HCT116 (cell line): ENCODE measurements around the gene CHRNE. TPM values are rescaled to one million over a fixed set of nuclear protein-coding genes. Genes with fewer than 3 reads are reported as not detected.

Experiments
- ATAC-seq: fragments of 200-7000 bp; cut with Tn5 transposase; 2 replicates; pipeline ENCODE4 v1.9.1; 2020; ENCODE audit warnings: mild to moderate bottlenecking, moderate library complexity
- BruUV-seq: library from RNA; stranded (reverse); fragments of 400-500 nt; replicated peaks from 2 replicates; lab custom pipeline; 2021; lab: Mats Ljungman, UMichigan
- CTCF ChIA-PET: fragments of 300-600 bp; sonication (Branson Sonifier 250); formaldehyde crosslinking; loops from one replicate; lab custom pipeline; 2021; ENCODE audit warnings: antibody characterized with exemption; lab: Charles Lee
- POLR2A ChIA-PET: fragments of 300-600, 350-600 bp; sonication (Branson Sonifier 250); formaldehyde crosslinking; loops from one replicate; lab custom pipeline; 2021; ENCODE audit warnings: antibody characterized with exemption; lab: Charles Lee
- RAD21 ChIA-PET, 2 experiments: fragments of 300-600 bp; sonication (Branson Sonifier 250); formaldehyde crosslinking; loops; one replicate each; lab custom pipeline; 2023; ENCODE audit warnings: low total read pairs in 2 of 2; ENCODE audit not compliant: uncharacterized antibody in 2 of 2, unreplicated experiment in 2 of 2, low non-redundant PET in 1 of 2; lab: Charles Lee
- DNase-seq: peaks from one replicate; pipeline ENCODE4 v3.0.0-alpha.2; 2010; ENCODE audit warnings: low read depth, low spot score
- H2AFZ ChIP-seq: fragments of 200-600 bp; shearing (Covaris generic), sonication (generic); 2 replicates; pipeline ENCODE4 v1.6.1; 2017; ENCODE audit warnings: low read depth, mixed run types, mixed read lengths, antibody characterized with exemption, low read length; ENCODE audit not compliant: poor library complexity, severe bottlenecking
- H3K27ac ChIP-seq: 2 replicates; pipeline ENCODE4 v1.5.1; 2012; ENCODE audit warnings: low read depth, low read length
- H3K27me3 ChIP-seq: fragments of 200-600 bp; sonication (generic); 2 replicates; pipeline ENCODE4 v1.6.1; 2016; ENCODE audit warnings: mixed run types, low read length, mixed read lengths; ENCODE audit not compliant: insufficient read depth
- H3K36me3 ChIP-seq, 2 experiments: fragments of 200-500 bp in 1 of 2; fragments of 200-600 bp in 1 of 2; sonication (Bioruptor generic) in 1 of 2; sonication (generic) in 1 of 2; 2 replicates each; pipeline versions ENCODE4 v1.5.1 to v1.6.1; 2014 to 2016; ENCODE audit warnings: low read length in 2 of 2, inconsistent platforms in 1 of 2, mixed read lengths in 1 of 2, mixed run types in 1 of 2; ENCODE audit not compliant: insufficient read depth in 2 of 2, control insufficient read depth in 1 of 2
- H3K4me1 ChIP-seq, 2 experiments: fragments of 200-600 bp in 1 of 2; sonication (generic) in 1 of 2; 2 replicates each; pipeline versions ENCODE4 v1.5.1 to v1.6.1; 2012 to 2017; ENCODE audit warnings: low read length in 2 of 2, inconsistent platforms in 1 of 2, mild to moderate bottlenecking in 1 of 2, mixed read lengths in 1 of 2, mixed run types in 1 of 2, moderate library complexity in 1 of 2; ENCODE audit not compliant: insufficient read depth in 2 of 2, control insufficient read depth in 1 of 2
- H3K4me2 ChIP-seq: fragments of 200-600 bp; sonication (generic); 2 replicates; pipeline ENCODE4 v1.6.1; 2017; ENCODE audit warnings: mixed run types, low read length, mixed read lengths
- H3K4me3 ChIP-seq, 2 experiments: fragments of 200-600 bp in 1 of 2; sonication (generic) in 1 of 2; replicated peaks in 1 of 2; 2 replicates each; pipeline ENCODE4 v1.5.1; 2011 to 2016; ENCODE audit warnings: low read length in 2 of 2, control low read depth in 1 of 2, low read depth in 1 of 2, mild to moderate bottlenecking in 1 of 2, mixed read lengths in 1 of 2, mixed run types in 1 of 2
- H3K79me2 ChIP-seq: fragments of 200-600 bp; sonication (generic); 2 replicates; pipeline ENCODE4 v1.6.1; 2017; ENCODE audit warnings: mild to moderate bottlenecking, mixed run types, low read length, moderate library complexity, mixed read lengths; ENCODE audit not compliant: insufficient read depth
- H3K9ac ChIP-seq: fragments of 200-600 bp; sonication (generic); 2 replicates; pipeline ENCODE4 v1.6.1; 2016; ENCODE audit warnings: low read length, mixed read lengths
- H3K9me2 ChIP-seq: fragments of 200-600 bp; sonication (generic), shearing (Covaris generic); 2 replicates; pipeline ENCODE4 v1.6.1; 2017; ENCODE audit warnings: mixed run types, mild to moderate bottlenecking, moderate library complexity; ENCODE audit not compliant: insufficient read depth
- H3K9me3 ChIP-seq, 2 experiments: fragments of 200-500 bp in 1 of 2; fragments of 200-600 bp in 1 of 2; sonication (Bioruptor generic) in 1 of 2; sonication (generic) in 1 of 2; 2 replicates each; pipeline ENCODE4 v1.6.1; 2014 to 2017; ENCODE audit warnings: low read length in 2 of 2, mixed read lengths in 2 of 2, inconsistent platforms in 1 of 2, low read depth in 1 of 2, mild to moderate bottlenecking in 1 of 2, mixed run types in 1 of 2, moderate library complexity in 1 of 2; ENCODE audit not compliant: control insufficient read depth in 1 of 2, insufficient read depth in 1 of 2
- H4K20me1 ChIP-seq: fragments of 200-600 bp; sonication (generic), shearing (Covaris generic); 2 replicates; pipeline ENCODE4 v1.6.1; 2017; ENCODE audit warnings: mixed run types, mild to moderate bottlenecking, moderate library complexity; ENCODE audit not compliant: insufficient read depth
- CBX3 ChIP-seq: IDR thresholded peaks from 2 replicates; pipeline ENCODE4 v1.6.1; 2012; ENCODE audit warnings: low read depth
- CEBPB ChIP-seq: IDR thresholded peaks from 2 replicates; pipeline ENCODE4 v1.6.1; 2012; ENCODE audit warnings: low read depth
- CTCF ChIP-seq, 3 experiments: fragments of 200-600 bp in 1 of 3; sonication (generic) in 1 of 3; IDR thresholded peaks in 2 of 3; conservative IDR thresholded peaks in 1 of 3; 2 replicates each; pipeline ENCODE4 v1.5.1; 2012 to 2017; ENCODE audit warnings: low read depth in 2 of 3, low read length in 2 of 3, antibody characterized with exemption in 1 of 3, borderline replicate concordance in 1 of 3, control low read depth in 1 of 3, mild to moderate bottlenecking in 1 of 3, mixed read lengths in 1 of 3, mixed run types in 1 of 3, moderate library complexity in 1 of 3; ENCODE audit not compliant: insufficient read depth in 1 of 3
- EGR1 ChIP-seq: IDR thresholded peaks from 2 replicates; pipeline ENCODE4 v1.6.1; 2012; ENCODE audit warnings: low read depth
- ELF1 ChIP-seq: IDR thresholded peaks from 2 replicates; pipeline ENCODE4 v1.6.1; 2012; ENCODE audit warnings: low read depth, borderline replicate concordance
- EZH2 ChIP-seq: fragments of 200-600 bp; sonication (generic); IDR thresholded peaks from 2 replicates; pipeline ENCODE4 v1.6.1; 2017; ENCODE audit warnings: antibody characterized with exemption, mixed run types
- EZH2phosphoT487 ChIP-seq: fragments of 200-600 bp; IDR thresholded peaks from 2 replicates; pipeline ENCODE4 v1.6.1; 2018; ENCODE audit warnings: antibody characterized with exemption, borderline replicate concordance
- FOSL1 ChIP-seq: IDR thresholded peaks from 2 replicates; pipeline ENCODE4 v1.6.1; 2012; ENCODE audit warnings: low read depth
- JUND ChIP-seq: IDR thresholded peaks from 2 replicates; pipeline ENCODE4 v1.6.1; 2012
- POLR2A ChIP-seq: IDR thresholded peaks from 2 replicates; pipeline ENCODE4 v1.7.0; 2011; ENCODE audit warnings: borderline replicate concordance; ENCODE audit not compliant: insufficient read depth, insufficient read length; ENCODE audit errors: extremely low read depth
- POLR2AphosphoS5 ChIP-seq: IDR thresholded peaks from 2 replicates; pipeline ENCODE4 v1.6.1; 2011; ENCODE audit warnings: mild to moderate bottlenecking, low read depth, low read length, moderate library complexity
- RAD21 ChIP-seq: IDR thresholded peaks from 2 replicates; pipeline ENCODE4 v1.6.1; 2012; ENCODE audit warnings: low read depth, mild to moderate bottlenecking
- REST ChIP-seq: IDR thresholded peaks from 2 replicates; pipeline ENCODE4 v1.6.1; 2012; ENCODE audit warnings: low read depth
- SRF ChIP-seq: IDR thresholded peaks from 2 replicates; pipeline ENCODE4 v1.6.1; 2012; ENCODE audit warnings: low read depth
- YY1 ChIP-seq: IDR thresholded peaks from 2 replicates; pipeline ENCODE4 v1.6.1; 2011; ENCODE audit warnings: low read length, low read depth, moderate library complexity, mild to moderate bottlenecking; ENCODE audit not compliant: insufficient replicate concordance; ENCODE audit errors: extremely low read depth
- ZFX ChIP-seq: fragments of 450-650 bp; IDR thresholded peaks from 2 replicates; pipeline ENCODE4 v1.6.1; 2017
- ZNF274 ChIP-seq: fragments of 200-500 bp; sonication (Bioruptor generic); IDR thresholded peaks from 2 replicates; pipeline ENCODE4 v1.6.1; 2014; ENCODE audit warnings: mild to moderate bottlenecking, low read depth, low read length, inconsistent platforms
- intact Hi-C: fragments of 100-400 bp; cut with micrococcal nuclease; formaldehyde crosslinking; loops from 2 replicates; pipeline ENCODE4 v1.10.0; 2022
- total RNA-seq: library from RNA; stranded (reverse); gene quantifications from one replicate; pipeline ENCODE4 v1.2.1, GENCODE V29; 2021; ENCODE audit not compliant: unreplicated experiment
- TF ChIP-seq, protein P1 (sequence below): IDR thresholded peaks from 2 replicates; pipeline ENCODE4 v1.6.1; 2011; ENCODE audit warnings: mild to moderate bottlenecking, low read length, moderate library complexity; ENCODE audit not compliant: insufficient replicate concordance; ENCODE audit errors: extremely low read depth

The CHRNE gene
- total RNA-seq, 1 experiment from 2014 or later: 0.30 TPM

GRCh38 chr17:4895657-4896331, 7.1 kb downstream of the CHRNE start:
- BruUV-seq: no TSS peak
- POLR2A ChIA-PET: no interaction called here
- Histone ChIP-seq H3K9me3 (no peaks in the 10 kb centered on the region), H3K27me3 (no peaks in the 10 kb centered on the region), H3K36me3 (peaks cover 14 to 30% of the 10 kb centered on the region in 2 experiments; a peak in 3 of 4 replicates), H3K4me3 (no peak overlapping the region), H3K9ac (no peak overlapping the region), H3K9me2 (no peaks in the 10 kb centered on the region), H3K79me2 (no peaks in the 10 kb centered on the region), H2AFZ (no peak overlapping the region), H3K4me2 (no peak overlapping the region), H4K20me1 (no peaks in the 10 kb centered on the region), H3K27ac (no peak overlapping the region), H3K4me1 (no peaks in the 10 kb centered on the region)
- DNase-seq: no peak
- intact Hi-C loops: no loop called here
- CTCF ChIA-PET: no interaction called here
- RAD21 ChIA-PET: no interaction called here
- ATAC-seq: no peak
- TF ChIP-seq EGR1 (no peak), SRF (no peak), ZFX (no peak), REST (no peak), ZNF274 (no peak), EZH2phosphoT487 (no peak), YY1 (no peak), RAD21 (no peak), CBX3 (no peak), FOSL1 (no peak), JUND (no peak), CEBPB (no peak), CTCF (IDR thresholded peaks at IDR 0.05 in 2 of 3, conservative IDR thresholded peaks at IDR 0.05 in 1 of 3; ENCODE audit: borderline replicate concordance in 1 of 3, insufficient read depth in 1 of 3, low read depth in 2 of 3, low read length in 2 of 3) (no peak), EZH2 (no peak), POLR2AphosphoS5 (no peak), POLR2A (no peak), ELF1 (no peak)
- TF ChIP-seq, protein P1, sequence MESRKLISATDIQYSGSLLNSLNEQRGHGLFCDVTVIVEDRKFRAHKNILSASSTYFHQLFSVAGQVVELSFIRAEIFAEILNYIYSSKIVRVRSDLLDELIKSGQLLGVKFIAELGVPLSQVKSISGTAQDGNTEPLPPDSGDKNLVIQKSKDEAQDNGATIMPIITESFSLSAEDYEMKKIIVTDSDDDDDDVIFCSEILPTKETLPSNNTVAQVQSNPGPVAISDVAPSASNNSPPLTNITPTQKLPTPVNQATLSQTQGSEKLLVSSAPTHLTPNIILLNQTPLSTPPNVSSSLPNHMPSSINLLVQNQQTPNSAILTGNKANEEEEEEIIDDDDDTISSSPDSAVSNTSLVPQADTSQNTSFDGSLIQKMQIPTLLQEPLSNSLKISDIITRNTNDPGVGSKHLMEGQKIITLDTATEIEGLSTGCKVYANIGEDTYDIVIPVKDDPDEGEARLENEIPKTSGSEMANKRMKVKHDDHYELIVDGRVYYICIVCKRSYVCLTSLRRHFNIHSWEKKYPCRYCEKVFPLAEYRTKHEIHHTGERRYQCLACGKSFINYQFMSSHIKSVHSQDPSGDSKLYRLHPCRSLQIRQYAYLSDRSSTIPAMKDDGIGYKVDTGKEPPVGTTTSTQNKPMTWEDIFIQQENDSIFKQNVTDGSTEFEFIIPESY: no peak
